Ammon's horn (tissue), 1 donor: ENCODE data around the gene TMEM254.
"Not testable (repeated sequence)": the region's sequence is repeated elsewhere in the genome, so short reads cannot be mapped to it uniquely, and the experiment has no call there.

Experiments used
- DNase-seq: peaks from one replicate; pipeline ENCODE4 v3.0.0-alpha.2; 2016; ENCODE audit warnings: low spot score

TMEM254 gene

GRCh38 chr10:80077869-80078447 is 507 bp upstream of the TMEM254 start:
- no peak for DNase-seq

GRCh38 chr10:80079312-80079719 is 851 bp downstream of the TMEM254 start:
- no peak for DNase-seq

- no peak for DNase-seq
These were observed 2.6 kb downstream of the TMEM254 start for GRCh38 chr10:80081026-80081425.

GRCh38 chr10:80081801-80082750 is 3.6 kb downstream of the TMEM254 start:
- no peak for DNase-seq

- DNase-seq, result no peak
These were observed 11.7 kb downstream of the TMEM254 start for GRCh38 chr10:80090121-80090520.

- DNase-seq, result no peak
These were observed 15.8 kb downstream of the TMEM254 start for GRCh38 chr10:80094231-80094630.

- not testable (repeated sequence) for DNase-seq
These were observed 19.8 kb downstream of the TMEM254 start for GRCh38 chr10:80098272-80098671.

- not testable (repeated sequence) for DNase-seq
These were observed 20.8 kb downstream of the TMEM254 start for GRCh38 chr10:80099295-80099694.

GRCh38 chr10:80100116-80100515 is 21.7 kb downstream of the TMEM254 start:
- DNase-seq, result no peak

- no peak for DNase-seq
These were observed 22.6 kb downstream of the TMEM254 start for GRCh38 chr10:80100861-80101695.

- no peak for DNase-seq
These were observed 25.8 kb downstream of the TMEM254 start for GRCh38 chr10:80104066-80104926.

- no peak for DNase-seq
These were observed 30.2 kb downstream of the TMEM254 start for GRCh38 chr10:80108576-80109239.

- DNase-seq, result no peak
These were observed 32.5 kb downstream of the TMEM254 start for GRCh38 chr10:80110986-80111385.

- no peak for DNase-seq
These were observed 40.2 kb downstream of the TMEM254 start for GRCh38 chr10:80118669-80119068.

- DNase-seq, result no peak
These were observed 43.7 kb downstream of the TMEM254 start for GRCh38 chr10:80122110-80122710.

- no peak for DNase-seq
These were observed 44.3 kb downstream of the TMEM254 start for GRCh38 chr10:80122746-80123145.

- no peak for DNase-seq
These were observed 48.4 kb downstream of the TMEM254 start for GRCh38 chr10:80126876-80127275.

GRCh38 chr10:80131499-80131901 is 53.0 kb downstream of the TMEM254 start:
- DNase-seq, result no peak

GRCh38 chr10:80132299-80133139 is 54.1 kb downstream of the TMEM254 start, which contains the start of gene PLAC9:
Gene PLAC9, plus strand, starts transcription at chr10:80132730. Its CDS starts 33 bp downstream, at chr10:80132763.
- no peak for DNase-seq
